NCI-H524 (cell line): ENCODE data around the gene USP35.
"Not testable (repeated sequence)": the region's sequence is repeated elsewhere in the genome, so short reads cannot be mapped to it uniquely, and the experiment has no call there.

Source experiments
- DNase-seq, 2 experiments: peaks; one replicate each; lab custom pipeline; 2025; lab: John Stamatoyannopoulos, UW

Gene USP35

GRCh38 chr11:78216021-78216420 lies 27.3 kb downstream of the USP35 start:
- DNase-seq = no peak

GRCh38 chr11:78216571-78217287 lies 28.0 kb downstream of the USP35 start:
- DNase-seq = no peak

GRCh38 chr11:78217650-78218541 lies 29.2 kb downstream of the USP35 start:
- no peak for DNase-seq

GRCh38 chr11:78218707-78219492 lies 30.2 kb downstream of the USP35 start:
- no peak for DNase-seq

GRCh38 chr11:78219493-78220217 lies 30.9 kb downstream of the USP35 start:
- DNase-seq = no peak

GRCh38 chr11:78220218-78221157 lies 31.8 kb downstream of the USP35 start:
- no peak for DNase-seq

GRCh38 chr11:78221396-78222315 lies 32.9 kb downstream of the USP35 start:
- no peak for DNase-seq

- not testable (repeated sequence) for DNase-seq
Measured at GRCh38 chr11:78222726-78223125, 34.0 kb downstream of the USP35 start.

- DNase-seq = no peak
Measured at GRCh38 chr11:78223320-78223954, 34.7 kb downstream of the USP35 start.

- DNase-seq = no peak
Measured at GRCh38 chr11:78224506-78224905, 35.8 kb downstream of the USP35 start.

- DNase-seq = no peak
Measured at GRCh38 chr11:78224906-78225420, 36.2 kb downstream of the USP35 start.

- no peak for DNase-seq
Measured at GRCh38 chr11:78226684-78227680, 38.3 kb downstream of the USP35 start.

GRCh38 chr11:78227921-78228320 lies 39.2 kb downstream of the USP35 start:
- peak in 1 of 2 experiments; percentile 41 for DNase-seq

- peak; percentile 59 to 73 for DNase-seq
Measured at GRCh38 chr11:78228467-78228866, 39.7 kb downstream of the USP35 start.

- no peak for DNase-seq
Measured at GRCh38 chr11:78229106-78229505, 40.4 kb downstream of the USP35 start.

GRCh38 chr11:78230161-78230877 lies 41.6 kb downstream of the USP35 start:
- peak; percentile 1 to 56 for DNase-seq
